OCI-LY1 (cell line): ENCODE measurements around the gene FAT1.

ENCODE experiments used
- CTCF ChIP-seq: fragments of 200-600 bp; sonication (generic), shearing (Covaris generic); IDR thresholded peaks from 2 replicates; pipeline ENCODE4 v1.5.1; 2017; ENCODE audit warnings: mild to moderate bottlenecking, antibody characterized with exemption, low read length, moderate library complexity, mixed read lengths
- EZH2 ChIP-seq: fragments of 200-600 bp; sonication (generic), shearing (Covaris generic); IDR thresholded peaks from 2 replicates; pipeline ENCODE4 v1.8.0; 2017; ENCODE audit warnings: borderline replicate concordance, mixed run types, mild to moderate bottlenecking, antibody characterized with exemption, low read length, moderate library complexity, mixed read lengths

GRCh38 chr4:186604124-186604807, 119.4 kb downstream of the FAT1 start:
- TF ChIP-seq CTCF, result no peak
- no peak for TF ChIP-seq EZH2
